Vagina (tissue), 2 donors: ENCODE measurements around the gene NRBF2.

ENCODE experiments used
- POLR2A ChIP-seq, 2 donors: fragments of 450-650 bp; IDR thresholded peaks; one replicate each; pipeline ENCODE4 v1.6.1; 2017; ENCODE audit warnings: antibody characterized with exemption in 2 of 2, mild to moderate bottlenecking in 2 of 2, moderate library complexity in 2 of 2
- POLR2AphosphoS5 ChIP-seq, 2 donors: sonication (generic); formaldehyde crosslinking; IDR thresholded peaks; one replicate each; pipeline ENCODE4 v1.9.0; 2017; ENCODE audit warnings: antibody characterized with exemption in 2 of 2, mild to moderate bottlenecking in 2 of 2, low read depth in 1 of 2; ENCODE audit not compliant: insufficient read depth in 1 of 2
- TF ChIP-seq, protein P1 (sequence below), 3 experiments: fragments of 450-650 bp in 2 of 3; fragments of 200-600 bp in 1 of 3; sonication (generic) in 1 of 3; IDR thresholded peaks; one replicate each; pipeline ENCODE4 v1.5.1; 2017 to 2019; ENCODE audit warnings: antibody characterized with exemption in 3 of 3, mild to moderate bottlenecking in 2 of 3, moderate library complexity in 2 of 3

- TF ChIP-seq, protein P1, sequence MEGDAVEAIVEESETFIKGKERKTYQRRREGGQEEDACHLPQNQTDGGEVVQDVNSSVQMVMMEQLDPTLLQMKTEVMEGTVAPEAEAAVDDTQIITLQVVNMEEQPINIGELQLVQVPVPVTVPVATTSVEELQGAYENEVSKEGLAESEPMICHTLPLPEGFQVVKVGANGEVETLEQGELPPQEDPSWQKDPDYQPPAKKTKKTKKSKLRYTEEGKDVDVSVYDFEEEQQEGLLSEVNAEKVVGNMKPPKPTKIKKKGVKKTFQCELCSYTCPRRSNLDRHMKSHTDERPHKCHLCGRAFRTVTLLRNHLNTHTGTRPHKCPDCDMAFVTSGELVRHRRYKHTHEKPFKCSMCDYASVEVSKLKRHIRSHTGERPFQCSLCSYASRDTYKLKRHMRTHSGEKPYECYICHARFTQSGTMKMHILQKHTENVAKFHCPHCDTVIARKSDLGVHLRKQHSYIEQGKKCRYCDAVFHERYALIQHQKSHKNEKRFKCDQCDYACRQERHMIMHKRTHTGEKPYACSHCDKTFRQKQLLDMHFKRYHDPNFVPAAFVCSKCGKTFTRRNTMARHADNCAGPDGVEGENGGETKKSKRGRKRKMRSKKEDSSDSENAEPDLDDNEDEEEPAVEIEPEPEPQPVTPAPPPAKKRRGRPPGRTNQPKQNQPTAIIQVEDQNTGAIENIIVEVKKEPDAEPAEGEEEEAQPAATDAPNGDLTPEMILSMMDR (IDR thresholded peaks at IDR 0.05), result no peak
- no peak for TF ChIP-seq POLR2A (IDR thresholded peaks at IDR 0.05)
- no peak for TF ChIP-seq POLR2AphosphoS5 (IDR thresholded peaks at IDR 0.05; ENCODE audit: insufficient read depth in 1 of 2, low read depth in 1 of 2)
These were observed 4.7 kb upstream of the NRBF2 start for GRCh38 chr10:63128443-63128842.
